NCI-H2107 treated with DMSO at 0.1 percent for 48 hours (cell line): Measurements from ENCODE around the gene TMOD1.
"Not testable (repeated sequence)": the region's sequence is repeated elsewhere in the genome, so short reads cannot be mapped to it uniquely, and the experiment has no call there.

Source experiments
- DNase-seq: peaks from one replicate; lab custom pipeline; 2025; ENCODE audit not compliant: unreplicated experiment; lab: John Stamatoyannopoulos, UW

Gene TMOD1

DNA sequence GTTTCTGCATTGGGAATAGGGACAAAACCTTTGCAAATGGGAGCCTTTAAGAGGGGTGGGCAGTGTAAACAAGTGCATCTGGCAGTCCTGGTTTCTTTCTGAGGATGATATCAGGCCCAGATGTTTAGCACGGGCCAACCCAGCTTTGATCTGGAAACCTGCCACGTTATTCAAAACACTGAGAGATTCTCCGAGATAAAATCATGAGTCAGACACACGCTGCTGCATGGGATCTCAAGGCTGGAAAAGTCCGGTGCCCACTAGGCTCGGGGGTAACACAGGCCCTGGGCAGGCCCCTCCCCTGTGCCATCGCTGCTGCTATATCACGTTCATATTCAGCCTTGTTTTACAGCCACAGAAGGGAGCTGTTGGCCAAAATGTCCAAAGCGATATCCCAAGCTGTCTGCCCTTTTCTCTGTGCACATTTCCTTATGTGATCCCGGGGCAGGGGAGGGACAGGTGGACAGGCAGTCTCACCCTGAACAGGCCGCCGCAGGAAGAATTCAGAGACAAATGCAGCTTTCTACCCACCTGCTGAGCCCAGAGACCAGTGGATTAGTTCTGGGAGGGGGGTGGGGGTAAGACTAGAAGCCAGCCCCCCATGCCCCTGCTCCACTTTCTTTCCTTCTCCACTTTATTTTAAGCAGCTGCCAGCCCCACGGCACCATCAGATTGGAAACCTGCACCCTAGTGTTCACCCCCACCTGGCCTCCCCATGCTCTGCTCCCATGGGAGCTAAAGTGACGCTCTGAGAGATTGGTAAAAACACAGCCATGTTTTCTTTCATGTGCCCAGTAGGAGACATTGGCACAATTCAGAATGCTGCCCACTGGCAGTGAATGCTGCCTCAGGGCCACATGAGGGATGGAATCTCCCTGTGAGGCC, 63.1 kb downstream of the TMOD1 start:
- DNase-seq: peak; percentile 29

DNA sequence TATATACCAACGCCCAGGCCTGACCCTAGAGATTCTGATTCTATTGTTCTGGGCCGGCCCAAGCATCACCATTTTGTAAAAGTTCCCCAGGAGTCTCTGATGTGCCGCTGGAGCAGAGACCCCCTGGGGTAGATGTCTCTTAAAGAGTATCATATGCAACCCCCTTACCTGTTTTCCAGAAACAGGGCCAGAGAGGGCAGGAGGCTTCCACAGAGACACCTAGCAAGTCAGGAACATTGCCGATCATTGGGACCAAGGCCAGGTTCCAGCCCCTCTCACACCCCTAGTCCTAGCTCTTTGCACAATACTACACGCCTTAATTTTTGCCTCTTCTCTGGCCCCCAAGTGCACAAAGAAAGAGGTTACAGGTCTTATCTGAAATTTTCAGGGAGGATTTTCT, 63.8 kb downstream of the TMOD1 start:
- no peak for DNase-seq

DNA sequence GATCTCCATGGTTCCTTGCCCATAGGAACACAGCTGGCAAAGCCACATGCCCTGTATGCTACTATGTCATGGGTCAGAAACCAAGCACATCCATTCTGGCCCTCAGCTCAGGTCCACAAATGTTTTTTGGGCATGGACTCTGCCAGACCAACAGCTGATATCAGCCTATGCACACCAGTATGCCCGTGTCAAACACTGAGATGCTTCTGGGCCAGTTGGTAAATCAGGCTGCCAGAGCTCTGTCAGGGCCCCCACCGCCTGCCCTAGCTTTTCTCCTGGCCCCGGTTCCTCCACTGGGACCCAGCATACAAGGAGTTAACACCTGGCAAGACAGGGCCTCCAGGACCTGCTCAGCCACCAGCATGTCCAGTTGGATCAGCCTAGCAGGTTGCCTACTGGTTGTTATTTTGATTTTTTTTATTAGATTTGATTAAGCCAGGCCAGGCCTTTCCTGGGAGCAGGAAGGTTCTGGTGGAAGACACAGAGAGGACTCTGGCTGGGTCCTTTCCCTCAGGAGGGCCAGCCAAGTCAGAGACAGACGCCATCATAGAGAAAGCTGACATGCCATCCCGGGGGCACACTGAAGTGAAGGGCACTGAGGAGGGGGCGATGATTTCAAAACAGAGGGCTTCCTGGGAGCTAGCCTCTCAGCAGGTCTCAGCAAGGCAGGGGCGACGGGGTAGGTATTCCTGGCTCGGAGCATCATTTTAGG, 65.9 kb downstream of the TMOD1 start:
- DNase-seq: no peak

DNA sequence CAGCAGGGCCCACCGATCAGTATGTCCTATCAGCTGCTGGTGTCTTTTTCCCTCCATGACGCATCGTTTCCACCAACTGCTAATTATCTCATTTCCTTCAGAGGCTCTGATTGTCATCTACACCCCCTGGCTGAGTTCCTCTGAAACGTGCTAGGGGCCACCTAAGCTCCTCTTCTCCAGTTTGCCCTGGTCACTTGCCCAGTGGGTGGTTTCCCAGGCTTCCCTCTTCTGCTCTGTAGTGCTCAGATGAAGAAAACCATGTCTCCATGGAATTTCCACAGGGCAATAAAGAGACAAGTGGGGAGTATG, 66.4 kb downstream of the TMOD1 start:
- DNase-seq: no peak

DNA sequence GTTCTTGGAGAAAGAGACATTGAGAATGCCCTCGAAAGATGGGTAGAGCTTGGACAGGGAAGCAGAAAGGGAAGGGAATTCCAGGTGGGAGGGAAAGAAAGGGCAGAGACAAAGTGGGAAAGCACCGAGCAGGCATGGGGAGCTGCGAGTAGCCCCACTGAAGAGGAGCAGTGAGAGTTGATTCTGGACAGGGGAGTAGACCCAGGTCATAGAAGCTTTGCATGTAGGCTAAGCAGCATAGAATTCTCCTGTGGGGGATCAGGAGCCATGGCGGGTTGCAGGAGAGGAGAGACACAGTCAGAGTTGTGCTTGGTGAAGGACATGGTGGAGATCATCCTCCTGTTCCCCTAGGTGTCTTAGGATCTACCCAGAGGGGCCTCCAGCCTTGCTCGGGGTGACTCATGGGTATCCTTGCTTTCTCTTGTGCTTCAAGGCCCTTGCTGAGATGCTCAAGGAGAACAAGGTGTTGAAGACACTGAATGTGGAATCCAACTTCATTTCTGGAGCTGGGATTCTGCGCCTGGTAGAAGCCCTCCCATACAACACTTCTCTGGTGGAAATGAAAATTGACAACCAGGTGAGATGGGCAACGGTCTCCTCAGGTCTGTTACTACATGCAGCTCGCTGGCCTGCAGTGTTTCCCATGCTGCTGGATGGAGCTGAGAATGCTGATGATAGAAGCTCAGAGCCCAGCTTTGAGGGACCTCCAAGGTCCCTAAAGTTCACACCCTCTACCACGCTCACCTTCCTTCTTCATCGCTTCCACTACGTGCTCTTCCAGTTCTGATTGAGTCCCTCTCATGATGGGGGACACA, 67.2 kb downstream of the TMOD1 start:
- no peak for DNase-seq

DNA sequence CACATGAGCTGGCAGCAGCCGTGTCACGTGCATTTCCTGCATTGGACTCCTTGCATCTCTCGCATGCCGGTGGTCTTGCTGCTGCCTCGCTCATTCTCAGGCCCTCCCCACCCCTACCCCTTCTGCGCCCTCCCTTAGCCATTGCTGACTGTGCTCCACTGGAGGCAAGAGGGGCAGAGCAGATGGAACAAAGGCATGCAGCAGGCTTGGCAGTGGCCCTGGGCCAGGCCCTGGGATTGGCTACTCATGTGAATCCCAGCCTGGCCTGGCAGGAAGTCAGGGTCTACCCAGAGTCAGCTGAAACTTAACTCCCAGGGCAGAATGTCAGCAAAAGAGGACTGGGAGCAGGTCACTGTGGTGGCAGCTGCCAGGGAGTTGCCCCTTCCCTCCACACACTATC, 69.4 kb downstream of the TMOD1 start:
- no peak for DNase-seq

DNA sequence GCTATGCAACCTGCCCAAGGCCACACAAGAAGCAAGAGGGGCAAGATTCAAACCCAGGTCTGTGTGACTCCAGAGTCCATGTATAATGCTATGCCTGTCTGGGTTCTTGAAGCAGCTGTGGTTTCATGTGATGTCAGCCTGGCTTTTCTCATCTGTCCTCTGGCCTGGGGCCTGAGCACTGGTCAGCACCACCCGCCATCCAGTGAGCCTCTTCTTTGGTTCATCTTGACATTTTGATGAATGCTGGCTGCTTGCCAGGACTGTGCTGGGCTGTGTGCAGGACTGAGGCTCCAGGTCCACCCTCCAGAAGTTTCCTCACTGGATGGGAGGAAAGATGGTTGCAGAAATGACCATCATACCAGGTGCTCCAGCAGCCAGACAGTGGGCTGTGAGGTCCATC, 70.2 kb downstream of the TMOD1 start:
- no peak for DNase-seq

DNA sequence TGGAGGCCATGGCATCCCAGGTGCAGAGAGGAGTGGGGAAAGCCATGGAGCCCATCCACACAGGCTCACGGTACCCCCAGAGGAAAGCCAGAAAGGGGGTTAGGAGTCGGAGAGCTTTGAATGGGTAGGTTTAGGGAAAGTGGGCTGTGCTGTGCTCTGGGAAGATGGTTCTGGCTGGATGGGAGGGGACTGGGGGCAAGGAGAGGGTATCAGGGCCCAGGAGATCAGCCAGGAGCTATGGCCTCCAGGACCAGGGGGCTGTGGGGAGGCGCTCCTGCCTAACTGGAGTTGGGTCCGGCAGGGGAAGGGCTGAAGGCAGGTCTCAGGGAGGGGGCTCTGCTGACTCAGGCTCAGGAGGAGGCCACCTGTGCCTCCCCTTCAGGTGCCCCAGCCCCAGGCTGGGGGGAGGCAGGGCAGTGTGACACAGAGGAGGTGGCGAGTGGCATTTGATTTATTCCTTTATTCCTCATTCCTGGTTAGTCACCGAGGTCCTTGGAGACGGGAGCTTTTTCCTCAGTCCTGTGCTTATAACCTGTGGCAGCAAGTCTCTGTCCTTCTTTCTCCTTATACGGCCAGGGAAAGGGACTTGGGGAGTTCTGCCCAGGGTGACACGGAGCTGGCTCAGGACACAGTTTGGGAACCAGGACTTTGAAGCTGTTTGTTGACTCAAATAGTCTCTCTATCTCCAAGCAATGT, 70.9 kb downstream of the TMOD1 start:
- DNase-seq: no peak

DNA sequence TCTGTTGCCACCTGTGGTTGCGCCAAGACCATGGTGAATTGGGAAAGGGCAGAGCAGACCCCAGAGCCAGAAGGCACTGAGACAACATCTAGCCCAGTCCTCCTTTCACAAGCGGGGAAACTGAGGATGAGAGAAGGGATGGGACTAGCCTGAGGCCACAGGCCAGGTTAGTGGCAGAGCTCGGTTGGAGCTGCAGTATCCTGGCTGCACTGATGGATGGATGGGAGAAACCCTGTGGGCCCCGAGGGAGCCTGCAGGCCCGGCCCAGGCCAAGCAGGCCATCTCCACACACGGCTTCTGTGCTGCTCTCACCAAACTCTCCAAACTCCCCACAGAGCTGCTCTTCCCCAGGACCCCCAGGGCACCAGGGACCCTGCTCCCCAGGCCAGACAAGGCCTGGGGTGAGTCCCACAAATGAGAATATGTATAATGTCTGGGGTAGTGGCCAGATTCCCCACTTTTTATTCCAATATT, 71.5 kb downstream of the TMOD1 start:
- DNase-seq: no peak

DNA sequence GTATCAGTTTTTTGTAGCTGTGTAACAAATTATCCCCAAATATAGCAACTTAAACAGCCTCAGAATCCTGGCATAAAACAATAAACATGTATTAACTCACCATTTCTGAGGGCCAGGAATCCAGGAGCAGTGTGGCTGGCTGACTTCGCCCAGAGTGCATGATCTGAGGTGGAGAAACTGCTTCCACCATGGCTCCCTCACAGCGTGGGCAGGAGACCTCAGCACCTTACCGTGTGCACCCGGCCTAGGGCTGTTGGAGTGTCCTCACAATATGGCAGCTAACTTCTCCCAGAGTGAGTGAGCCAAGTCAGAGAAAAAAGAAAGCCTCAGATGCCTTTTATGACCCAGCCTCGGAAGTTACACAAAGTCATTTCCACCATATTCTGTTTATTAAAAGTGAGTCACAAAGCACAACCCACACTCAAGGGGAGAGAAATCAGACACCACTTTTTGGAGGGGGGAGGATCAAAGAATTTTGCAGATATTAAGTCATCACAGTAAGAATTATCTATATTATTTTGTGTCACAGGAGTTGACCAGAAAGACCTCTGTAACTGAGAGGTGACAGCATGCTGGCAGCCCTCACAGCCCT, 72.1 kb downstream of the TMOD1 start:
- DNase-seq: no peak

DNA sequence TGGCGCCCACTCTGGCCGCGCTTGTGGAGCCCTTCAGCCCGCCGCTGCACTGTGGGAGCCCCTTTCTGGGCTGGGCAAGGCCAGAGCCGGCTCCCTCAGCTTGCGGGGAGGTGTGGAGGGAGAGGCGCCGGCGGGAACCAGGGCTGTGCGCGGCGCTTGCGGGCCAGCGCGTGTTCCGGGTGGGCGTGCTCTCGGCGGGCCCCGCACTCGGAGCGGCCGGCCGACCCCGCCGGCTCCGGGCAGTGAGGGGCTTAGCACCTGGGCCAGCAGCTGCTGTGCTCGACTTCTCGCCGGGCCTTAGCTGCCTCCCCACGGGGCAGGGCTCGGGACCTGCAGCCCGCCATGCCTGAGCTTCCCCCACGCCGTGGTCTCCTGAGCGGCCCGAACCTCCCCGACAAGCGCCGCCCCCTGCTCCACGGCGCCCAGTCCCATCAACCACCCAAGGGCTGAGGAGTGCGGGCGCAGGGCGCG, 72.7 kb downstream of the TMOD1 start:
- not testable (repeated sequence) for DNase-seq

DNA sequence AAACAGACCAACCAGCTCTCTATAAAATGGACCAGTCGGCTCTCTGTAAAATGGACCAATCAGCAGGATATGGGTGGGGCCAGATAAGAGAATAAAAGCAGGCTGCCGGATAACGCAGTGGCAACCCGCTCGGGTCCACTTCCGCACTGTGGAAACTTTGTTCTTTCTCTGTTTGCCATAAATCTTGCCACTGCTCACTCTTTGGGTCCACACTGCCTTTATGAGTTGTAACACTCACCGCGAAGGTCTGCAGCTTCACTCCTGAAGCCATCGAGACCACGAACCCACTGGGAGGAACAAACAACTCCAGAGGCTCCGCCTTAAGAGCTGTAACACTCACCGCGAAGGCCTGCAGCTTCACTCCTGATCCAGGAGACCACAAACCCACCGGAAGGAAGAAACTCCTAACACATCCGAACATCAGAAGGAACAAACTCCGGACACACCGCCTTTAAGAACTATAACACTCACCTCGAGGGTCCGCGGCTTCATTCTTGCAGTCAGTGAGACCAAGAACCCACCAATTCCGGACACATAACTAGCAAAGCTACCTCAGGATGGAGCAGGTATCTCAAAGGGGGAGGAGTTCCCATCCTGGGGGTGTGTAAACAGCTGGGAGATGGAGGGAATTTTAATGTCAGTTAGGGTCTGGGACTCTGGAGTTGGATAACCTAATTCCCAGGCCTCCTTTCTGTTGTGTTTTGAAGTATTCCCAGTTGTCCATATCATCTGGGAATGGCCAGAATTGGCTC, 73.6 kb downstream of the TMOD1 start:
- not testable (repeated sequence) for DNase-seq

DNA sequence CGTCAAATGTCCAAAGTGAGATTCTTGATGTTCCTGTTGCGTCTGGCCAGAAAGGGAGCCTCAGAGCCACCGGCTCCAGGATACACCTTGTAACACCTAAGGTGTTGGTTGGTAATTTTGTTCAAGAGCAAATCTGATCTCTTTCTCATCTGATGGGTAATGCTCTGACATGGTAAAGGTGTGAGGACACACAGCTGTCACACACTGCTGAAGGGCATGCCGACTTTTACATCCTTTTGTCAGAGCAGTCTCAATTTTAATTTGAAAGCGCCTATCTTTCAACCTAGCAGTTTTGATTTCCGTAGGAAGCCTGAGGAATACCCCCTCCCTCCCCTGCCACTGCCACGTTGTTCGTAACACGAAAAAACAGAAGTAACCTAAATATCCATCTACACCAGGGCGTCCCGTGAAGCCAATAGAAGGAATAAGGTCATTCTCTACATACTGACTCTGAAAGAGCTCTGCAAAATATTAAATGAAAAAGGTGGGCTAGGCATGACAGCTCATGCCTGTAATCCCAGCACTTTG, 74.3 kb downstream of the TMOD1 start:
- DNase-seq: no peak

DNA sequence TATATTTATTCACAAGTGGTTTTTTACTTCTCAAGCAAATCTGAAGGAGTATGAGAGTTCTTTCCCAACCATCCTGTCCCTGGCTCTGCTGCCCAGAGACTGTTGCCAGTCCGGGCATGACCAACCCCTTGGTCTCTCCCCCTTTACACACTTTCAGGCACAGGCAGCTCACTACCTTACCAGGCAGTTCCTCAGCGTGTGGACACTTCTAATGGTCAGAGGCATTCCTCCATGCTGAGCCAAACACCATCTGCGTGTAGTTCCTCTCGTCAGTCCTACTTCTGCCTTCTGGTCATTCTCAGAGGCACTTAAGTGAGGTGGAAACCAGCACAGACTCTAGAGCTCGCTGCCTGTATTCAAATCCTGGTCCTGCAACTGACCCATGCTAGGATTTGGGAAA, 75.6 kb downstream of the TMOD1 start:
- DNase-seq: no peak

DNA sequence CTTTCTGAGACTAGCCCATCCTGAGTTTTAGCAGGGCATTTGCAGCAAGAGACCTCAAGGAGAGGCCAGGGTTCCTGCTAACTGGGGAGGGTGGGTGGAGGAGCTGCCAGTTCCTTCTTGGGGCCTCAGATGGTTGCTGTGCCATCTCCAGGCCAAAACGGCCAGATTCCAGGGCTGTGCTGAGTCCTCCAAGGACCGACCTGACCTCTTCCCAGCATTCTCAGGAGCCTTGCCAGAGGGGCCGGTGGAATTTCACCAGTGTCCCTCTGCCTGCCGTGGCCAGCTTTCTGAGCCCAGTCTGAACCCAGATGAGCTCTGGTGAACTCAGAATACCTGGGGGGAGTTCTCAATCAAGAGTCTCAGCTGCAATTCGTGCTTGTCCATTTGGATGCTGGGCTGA, 77.4 kb downstream of the TMOD1 start:
- DNase-seq: no peak

DNA sequence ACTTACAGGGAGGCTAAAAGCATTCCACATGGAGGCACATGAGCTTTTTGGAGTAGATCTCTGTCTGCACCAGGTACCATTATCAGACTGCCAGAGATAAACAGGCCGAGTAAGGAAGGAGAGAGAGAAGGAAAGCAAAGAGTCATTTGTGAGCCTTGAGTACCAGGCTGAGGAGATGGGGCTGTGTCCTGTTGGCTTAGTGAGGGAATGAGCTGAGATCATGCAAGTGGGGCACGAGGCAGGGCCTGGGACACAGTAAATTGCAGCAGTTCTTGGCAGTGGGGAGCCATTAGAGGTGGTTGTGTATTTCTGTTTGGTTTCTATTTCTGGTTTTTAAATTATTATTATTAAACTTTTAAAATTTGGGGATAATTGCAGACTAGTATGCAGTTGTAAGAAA, 78.4 kb downstream of the TMOD1 start:
- no peak for DNase-seq

DNA sequence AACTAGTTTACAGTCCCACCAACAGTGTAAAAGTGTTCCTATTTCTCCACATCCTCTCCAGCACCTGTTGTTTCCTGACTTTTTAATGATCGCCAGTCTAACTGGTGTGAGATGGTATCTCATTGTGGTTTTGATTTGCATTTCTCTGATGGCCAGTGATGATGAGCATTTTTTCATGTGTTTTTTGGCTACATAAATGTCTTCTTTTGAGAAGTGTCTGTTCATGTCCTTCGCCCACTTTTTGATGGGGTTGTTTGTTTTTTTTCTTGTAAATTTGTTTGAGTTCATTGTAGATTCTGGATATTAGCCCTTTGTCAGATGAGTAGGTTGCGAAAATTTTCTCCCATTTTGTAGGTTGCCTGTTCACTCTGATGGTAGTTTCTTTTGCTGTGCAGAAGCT, 80.1 kb downstream of the TMOD1 start:
- DNase-seq: not testable (repeated sequence)

DNA sequence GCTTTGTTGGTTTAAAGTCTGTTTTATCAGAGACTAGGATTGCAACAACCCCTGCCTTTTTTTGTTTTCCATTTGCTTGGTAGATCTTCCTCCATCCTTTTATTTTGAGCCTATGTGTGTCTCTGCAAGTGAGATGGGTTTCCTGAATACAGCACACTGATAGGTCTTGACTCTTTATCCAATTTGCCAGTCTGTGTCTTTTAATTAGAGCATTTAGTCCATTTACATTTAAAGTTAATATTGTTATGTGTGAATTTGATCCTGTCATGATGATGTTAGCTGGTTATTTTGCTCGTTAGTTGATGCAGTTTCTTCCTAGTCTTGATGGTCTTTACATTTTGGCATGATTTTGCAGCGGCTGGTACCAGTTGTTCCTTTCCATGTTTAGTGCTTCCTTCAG, 83.3 kb downstream of the TMOD1 start:
- DNase-seq: not testable (repeated sequence)

DNA sequence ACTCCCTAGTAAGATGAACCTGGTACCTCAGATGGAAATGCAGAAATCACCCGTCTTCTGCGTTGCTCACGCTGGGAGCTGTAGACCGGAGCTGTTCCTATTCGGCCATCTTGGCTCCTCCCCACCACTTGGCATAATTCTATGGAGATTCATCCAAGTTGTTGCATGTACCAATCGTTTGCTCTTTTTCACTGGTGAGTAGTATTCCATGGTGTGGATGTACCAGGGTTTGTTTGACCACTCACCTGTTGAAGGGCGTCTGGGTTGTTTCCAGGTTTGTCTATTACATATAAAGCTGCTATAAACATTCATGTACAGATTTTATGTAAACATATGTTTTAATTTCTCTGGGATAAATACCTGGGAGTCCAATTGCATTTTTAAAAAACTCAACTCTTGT, 85.4 kb downstream of the TMOD1 start:
- not testable (repeated sequence) for DNase-seq

DNA sequence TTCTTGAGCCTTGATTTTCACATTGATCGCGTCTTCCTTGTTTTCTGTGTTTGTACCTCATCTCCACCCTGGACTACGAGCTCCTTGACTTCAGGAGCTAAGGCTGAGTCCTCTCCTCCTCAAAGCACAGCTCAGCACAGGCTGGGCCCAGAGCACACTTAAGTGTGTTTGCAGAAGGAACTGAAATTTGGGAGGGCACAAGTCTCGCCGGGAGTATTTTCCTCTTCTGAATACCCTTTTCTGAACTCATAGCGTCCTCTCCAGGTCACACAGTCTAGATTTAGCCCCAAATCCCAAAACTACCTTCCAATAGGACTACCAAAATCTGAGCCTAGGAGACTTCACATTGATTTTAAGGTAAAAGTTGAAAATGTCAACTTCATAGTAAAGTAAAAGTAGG, 90.1 kb downstream of the TMOD1 start:
- DNase-seq: no peak
